HepG2 (cell line): ENCODE results near the gene TH. TPM values are rescaled to one million over a fixed set of nuclear protein-coding genes. Genes with fewer than 3 reads are reported as not detected.

ENCODE experiments used
- ATAC-seq: fragments of 200-7000 bp; cut with Tn5 transposase; 3 replicates; pipeline ENCODE4 v1.9.1; 2020; ENCODE audit warnings: mild to moderate bottlenecking, moderate library complexity
- BruUV-seq: library from RNA; stranded (reverse); fragments of 400-500 nt; replicated peaks from 2 replicates; lab custom pipeline; 2021; lab: Mats Ljungman, UMichigan
- CTCF ChIA-PET: fragments of 300-600 bp; formaldehyde crosslinking; extraction: SDS; loops from one replicate; lab custom pipeline; 2021; ENCODE audit warnings: low total read pairs, inconsistent platforms, low intra/inter-chr PET ratio; lab: Yijun Ruan, JAX
- POLR2A ChIA-PET: fragments of 350-600 bp; sonication (Branson Sonifier 250); formaldehyde crosslinking; loops from one replicate; lab custom pipeline; 2020; ENCODE audit warnings: antibody characterized with exemption, inconsistent platforms; lab: Yijun Ruan, JAX
- DNase-seq: peaks from one replicate; pipeline ENCODE4 v3.0.0-alpha.2; 2015; ENCODE audit warnings: low spot score
- FAIRE-seq: peaks from 3 replicates; lab custom pipeline; 2011; peaks lifted over from hg19 to GRCh38; lab: Jason Lieb, UNC
- H2AFZ ChIP-seq: one replicate; pipeline ENCODE4 v1.6.1; 2011; ENCODE audit warnings: low read length, inconsistent platforms
- H3K27ac ChIP-seq: fragments of 300-600 bp; 3 replicates; pipeline ENCODE4 v1.8.0; 2011; ENCODE audit warnings: mixed run types, mild to moderate bottlenecking, mixed read lengths, low read length, inconsistent platforms; ENCODE audit not compliant: insufficient read depth; ENCODE audit errors: extremely low read length
- H3K27me3 ChIP-seq, 2 experiments: fragments of 200-600 bp in 1 of 2; 2 replicates in 1 of 2; 3 replicates in 1 of 2; pipeline versions ENCODE4 v1.6.0 to v1.8.0; 2011; ENCODE audit warnings: low read length in 2 of 2, mild to moderate bottlenecking in 2 of 2, moderate library complexity in 2 of 2, inconsistent platforms in 1 of 2; ENCODE audit not compliant: insufficient read depth in 2 of 2, control insufficient read depth in 1 of 2
- H3K36me3 ChIP-seq, 2 experiments: fragments of 200-600 bp in 1 of 2; replicated peaks in 1 of 2; 2 replicates in 1 of 2; 3 replicates in 1 of 2; pipeline versions ENCODE4 v1.5.1 to v1.8.0; 2011; ENCODE audit warnings: low read length in 2 of 2, inconsistent platforms in 1 of 2; ENCODE audit not compliant: insufficient read depth in 2 of 2, control insufficient read depth in 1 of 2
- H3K4me1 ChIP-seq: 2 replicates; pipeline ENCODE4 v1.5.1; 2012; ENCODE audit warnings: low read length, inconsistent platforms; ENCODE audit not compliant: insufficient read depth
- H3K4me2 ChIP-seq: 2 replicates; pipeline ENCODE4 v1.6.0; 2011; ENCODE audit warnings: low read depth, low read length, inconsistent platforms
- H3K4me3 ChIP-seq, 3 experiments: fragments of 200-600 bp in 1 of 3; sonication (generic), shearing (Covaris generic) in 1 of 3; replicated peaks in 1 of 3; 2 replicates each; pipeline ENCODE4 v1.5.1; 2011 to 2016; ENCODE audit warnings: low read length in 3 of 3, inconsistent platforms in 2 of 3, low read depth in 2 of 3, mild to moderate bottlenecking in 2 of 3, control low read depth in 1 of 3, mixed read lengths in 1 of 3; ENCODE audit not compliant: insufficient read depth in 1 of 3
- H3K79me2 ChIP-seq: one replicate; pipeline ENCODE4 v1.6.1; 2011; ENCODE audit warnings: low read length, inconsistent platforms; ENCODE audit not compliant: insufficient read depth
- H3K9ac ChIP-seq: 2 replicates; pipeline ENCODE4 v1.6.0; 2011; ENCODE audit warnings: mild to moderate bottlenecking, low read depth, low read length, inconsistent platforms; ENCODE audit not compliant: insufficient read depth
- H3K9me3 ChIP-seq: 2 replicates; pipeline ENCODE4 v1.5.1; 2012; ENCODE audit warnings: mild to moderate bottlenecking, low read length
- H4K20me1 ChIP-seq: 2 replicates; pipeline ENCODE4 v1.6.0; 2011; ENCODE audit warnings: inconsistent platforms, mild to moderate bottlenecking, low read length, moderate library complexity; ENCODE audit not compliant: insufficient read depth
- ASH2L ChIP-seq: fragments of 300-600, 200-600 bp; sonication (generic); IDR thresholded peaks from 2 replicates; pipeline ENCODE4 v1.7.0; 2017; ENCODE audit warnings: low read depth, mild to moderate bottlenecking, moderate library complexity, mixed read lengths, low read length; ENCODE audit not compliant: insufficient read length
- DNMT3B ChIP-seq: conservative IDR thresholded peaks from 2 replicates; pipeline ENCODE4 v1.6.1; 2016; ENCODE audit warnings: missing biosample characterization, control low read depth
- ELF3 ChIP-seq: IDR thresholded peaks from 2 replicates; pipeline ENCODE4 v1.6.1; 2016; ENCODE audit warnings: missing genetic modification reagents, missing compliant biosample characterization
- FOSL1 ChIP-seq: sonication (generic); formaldehyde crosslinking; IDR thresholded peaks from 2 replicates; pipeline ENCODE4 v1.9.0; 2021; ENCODE audit warnings: missing genetic modification reagents, borderline replicate concordance
- HOXA5 ChIP-seq: sonication (generic); formaldehyde crosslinking; IDR thresholded peaks from 2 replicates; pipeline ENCODE4 v1.4.0; 2020; ENCODE audit warnings: missing genetic modification reagents
- MBNL3 ChIP-seq: fragments of 250-450 bp; sonication (Bioruptor Pico); conservative IDR thresholded peaks from 2 replicates; pipeline ENCODE4 v1.8.0; 2022; ENCODE audit warnings: mild to moderate bottlenecking, inconsistent platforms
- NCOR1 ChIP-seq: fragments of 200-600 bp; sonication (generic); IDR thresholded peaks from 2 replicates; pipeline ENCODE4 v1.7.0; 2017; ENCODE audit warnings: antibody characterized with exemption, low read length, borderline replicate concordance
- RXRB ChIP-seq: IDR thresholded peaks from 2 replicates; pipeline ENCODE4 v1.6.1; 2016; ENCODE audit warnings: borderline replicate concordance, missing genetic modification reagents, missing compliant biosample characterization
- SCMH1 ChIP-seq: sonication (generic); formaldehyde crosslinking; IDR thresholded peaks from 2 replicates; pipeline ENCODE4 v1.9.0; 2021; ENCODE audit warnings: missing genetic modification reagents, mild to moderate bottlenecking, borderline replicate concordance
- SNAPC5 ChIP-seq: sonication (generic); formaldehyde crosslinking; IDR thresholded peaks from 2 replicates; pipeline ENCODE4 v1.8.1; 2023; ENCODE audit warnings: mild to moderate bottlenecking, missing genetic modification reagents, borderline replicate concordance
- ZC3H13 ChIP-seq: sonication (generic); formaldehyde crosslinking; IDR thresholded peaks from 2 replicates; pipeline ENCODE4 v1.8.1; 2023; ENCODE audit warnings: mild to moderate bottlenecking, missing genetic modification reagents, moderate library complexity
- ZNF318 ChIP-seq: sonication (generic); formaldehyde crosslinking; IDR thresholded peaks from 2 replicates; pipeline ENCODE4 v1.4.0; 2020; ENCODE audit warnings: mild to moderate bottlenecking, missing genetic modification reagents
- ZNF678 ChIP-seq: sonication (generic); formaldehyde crosslinking; IDR thresholded peaks from 2 replicates; pipeline ENCODE4 v1.4.0; 2020; ENCODE audit warnings: mild to moderate bottlenecking, missing genetic modification reagents
- ZNF790 ChIP-seq: sonication (generic); formaldehyde crosslinking; IDR thresholded peaks from 2 replicates; pipeline ENCODE4 v1.8.0; 2022; ENCODE audit warnings: missing genetic modification reagents, mild to moderate bottlenecking, borderline replicate concordance
- ZSCAN29 ChIP-seq: sonication (generic); formaldehyde crosslinking; conservative IDR thresholded peaks from 2 replicates; pipeline ENCODE4 v1.4.0; 2020; ENCODE audit warnings: mild to moderate bottlenecking, missing genetic modification reagents
- WGBS: methylation state at CpG from one replicate; pipeline ENCODE4 v1.1.6; 2017; ENCODE audit warnings: low lambda C conversion rate; 5-methylcytosine and 5-hydroxymethylcytosine counted together
- in situ Hi-C: cut with HindIII; loops from 2 replicates; pipeline ENCODE4 v1.10.0; 2017; ENCODE audit warnings: low pct_unique_long_range_greater_than_20kb; ENCODE audit not compliant: extremely low pct_ligation_motif_present
- intact Hi-C: fragments of 100-400 bp; cut with micrococcal nuclease; formaldehyde crosslinking; loops from one replicate; pipeline ENCODE4 v1.10.0; 2022; ENCODE audit not compliant: unreplicated experiment
- polyA plus RNA-seq, 8 experiments: library from polyadenylated mRNA; depleted of rRNA in 3 of 8; stranded (reverse) in 7 of 8; unstranded in 1 of 8; fragments of >200 nt; fragmentation: Illumina TruSeq in 4 of 8; extraction: Trizol in 4 of 8; gene quantifications; 2 replicates each; pipeline versions ENCODE4 v1.2.1 to v1.2.3, GENCODE V29; 2011 to 2016; ENCODE audit warnings: low read depth in 4 of 8, missing spikeins in 1 of 8, mixed read lengths in 1 of 8; ENCODE audit not compliant: insufficient read depth in 1 of 8
- total RNA-seq, 5 experiments: library from RNA; depleted of rRNA; stranded (reverse); fragments of >200 nt; fragmentation: Illumina TruSeq; extraction: Trizol; gene quantifications; 2 replicates each; pipeline ENCODE4 v1.2.3, GENCODE V29; 2016; ENCODE audit warnings: low read depth in 1 of 5

Gene TH
- total and polyA plus RNA-seq, 2 of the 13 experiments (the other 11 are each of a cell fraction or from before 2014, with no cell fraction given) = 0.36 TPM; not detected in 1

- Histone ChIP-seq H3K27ac (no peak overlapping the region), H3K4me3 (no peak overlapping the region), H3K9me3 (no peaks in the 10 kb centered on the region), H3K79me2 (no peaks in the 10 kb centered on the region), H4K20me1 (peaks cover 37% of the 10 kb centered on the region; the same call in 1 of the 2 replicates), H2AFZ (no peak overlapping the region), H3K4me1 (peaks cover 10% of the 10 kb centered on the region), H3K4me2 (no peak overlapping the region), H3K27me3 (no peaks in the 10 kb centered on the region), H3K9ac (no peak overlapping the region), H3K36me3 (peaks cover 18 to 33% of the 10 kb centered on the region in 2 experiments; a peak in 4 of 5 replicates)
- DNase-seq (no peak), FAIRE-seq (no peak), ATAC-seq (peak; percentile 1; the same call in 2 of the 3 replicates)
- ChIA-PET POLR2A (interaction anchor here (0.8 to 1.4 kb wide), 5 partner anchors 8 to 142 kb away, joined by 3 to 4 read pairs (median 4); partner anchors contain the start of gene IGF2), CTCF (no interaction called here)
- intact Hi-C loops = no loop called here
- no TSS peak for BruUV-seq
- in situ Hi-C loops = no loop called here
- 72% methylated on average over 10 of the region's 17 CpGs for WGBS
- no peak for TF ChIP-seq FOSL1 (CRISPR knock-in tag)
- no peak for TF ChIP-seq ZNF318
- TF ChIP-seq ELF3 (CRISPR knock-in tag) = no peak
- TF ChIP-seq SCMH1 = no peak
- TF ChIP-seq ASH2L = no peak
- no peak for TF ChIP-seq SNAPC5 (CRISPR knock-in tag)
- TF ChIP-seq ZNF790 = no peak; the same call in 1 of the 2 replicates
- TF ChIP-seq ZNF678 = no peak
- no peak for TF ChIP-seq HOXA5 (CRISPR knock-in tag)
- no peak for TF ChIP-seq MBNL3 (CRISPR knock-in tag)
- no peak for TF ChIP-seq ZC3H13 (CRISPR knock-in tag)
- TF ChIP-seq NCOR1 = no peak
- TF ChIP-seq ZSCAN29 (CRISPR knock-in tag) = no peak
- TF ChIP-seq RXRB (CRISPR knock-in tag) = no peak
- no peak for TF ChIP-seq DNMT3B (CRISPR knock-in tag)
Measured at GRCh38 chr11:2129308-2129698, 42.3 kb downstream of the TH start.
